Heart left ventricle (tissue), 16 donors: ENCODE data around the gene NGFR. TPM values are rescaled to one million over a fixed set of nuclear protein-coding genes. Genes with fewer than 3 reads are reported as not detected.
"Not testable (repeated sequence)": the region's sequence is repeated elsewhere in the genome, so short reads cannot be mapped to it uniquely, and the experiment has no call there.

Source experiments
- ATAC-seq, 4 donors: fragments of 200-7000 bp; cut with Tn5 transposase; one replicate each; pipeline ENCODE4 v1.9.1; 2020 to 2022; ENCODE audit warnings: moderate library complexity in 4 of 4, mild to moderate bottlenecking in 3 of 4, moderate number of reproducible peaks in 1 of 4
- DNase-seq, 5 donors: peaks; one replicate each; pipeline ENCODE4 v3.0.0-alpha.2; 2020
- H3K27ac ChIP-seq, 12 donors: fragments of 200-600 bp; sonication (generic) in 4 of 12; one replicate each; pipeline versions ENCODE4 v1.5.0 to v1.8.0; 2016 to 2022; ENCODE audit warnings: mild to moderate bottlenecking in 2 of 12
- H3K27me3 ChIP-seq, 9 donors: fragments of 200-600 bp; sonication (generic) in 2 of 9; one replicate each; pipeline versions ENCODE4 v1.5.1 to v1.8.0; 2016 to 2022; ENCODE audit warnings: mild to moderate bottlenecking in 3 of 9
- H3K36me3 ChIP-seq, 9 donors: fragments of 200-600 bp; sonication (generic) in 2 of 9; one replicate each; pipeline versions ENCODE4 v1.5.0 to v1.8.0; 2018 to 2022; ENCODE audit warnings: mild to moderate bottlenecking in 2 of 9
- H3K4me1 ChIP-seq, 12 donors: fragments of 200-600 bp; sonication (generic) in 4 of 12; one replicate each; pipeline versions ENCODE4 v1.5.0 to v1.8.0; 2016 to 2022; ENCODE audit warnings: mild to moderate bottlenecking in 3 of 12
- H3K4me3 ChIP-seq, 12 donors: fragments of 200-600 bp; sonication (generic) in 4 of 12; one replicate each; pipeline versions ENCODE4 v1.5.0 to v1.8.0; 2017 to 2022; ENCODE audit warnings: mild to moderate bottlenecking in 9 of 12, moderate library complexity in 4 of 12
- H3K9me3 ChIP-seq, 12 donors: fragments of 200-600 bp; sonication (generic) in 4 of 12; one replicate each; pipeline versions ENCODE4 v1.5.0 to v1.8.0; 2016 to 2022; ENCODE audit warnings: mild to moderate bottlenecking in 1 of 12
- POLR2A ChIP-seq, 2 donors: fragments of 450-650 bp; IDR thresholded peaks; one replicate each; pipeline ENCODE4 v1.6.1; 2017; ENCODE audit warnings: antibody characterized with exemption in 2 of 2, mild to moderate bottlenecking in 2 of 2, moderate library complexity in 2 of 2
- WGBS, 4 donors: extraction: QIAGEN DNeasy Blood & Tissue Kit in 2 of 4; methylation state at CpG; one replicate each; pipeline versions ENCODE4 v1.1.5 to v1.1.7; 2013 to 2018; 5-methylcytosine and 5-hydroxymethylcytosine counted together
- intact Hi-C, 10 donors: fragments of 100-400 bp; cut with DNase I; formaldehyde crosslinking; loops; one replicate each; pipeline versions ENCODE4 v1.11.1 to v1.14.2; 2022
- polyA plus RNA-seq, 2 donors: library from polyadenylated mRNA; stranded (reverse); fragments of 200-250 nt; gene quantifications; one replicate each; pipeline ENCODE4 v1.2.3, GENCODE V29; 2013
- total RNA-seq, 9 donors: library from RNA; depleted of rRNA in 2 of 9; stranded (reverse); fragments of >200 nt in 2 of 9; fragmentation: NEBNext Ultra II Directional in 3 of 9; extraction: Animal tissue kit (Norgen Biotek cat#: 25700) in 3 of 9; gene quantifications; one replicate each; pipeline versions ENCODE4 v1.1.0 to v1.2.4, GENCODE V29; 2016 to 2023
- TF ChIP-seq, protein P1 (sequence below), 12 donors: fragments of 200-600 bp; sonication (generic) in 4 of 12; IDR thresholded peaks; one replicate each; pipeline versions ENCODE4 v1.5.0 to v1.8.0; 2018 to 2022; ENCODE audit warnings: antibody characterized with exemption in 12 of 12, mild to moderate bottlenecking in 5 of 12
- donor health status: ischemic (EF 13 %, LVEDD 7.1; RV severe dilation, severe dysfunction).
- donor health status: healthy with polysubstance abuse.
- donor health status: DM: no; HTN: yes; CAD: no.
- donor health status: DM: no; HTN: no; CAD: no.
- donor health status: ischemic (EF 25% LVEDD 6.9; RV normal size, moderate dysfunction).
- donor health status: ischemic (EF 25% LVEDD 5.7; RV mildly dilated, moderate dysfunction).
- donor health status: healthy.
- donor health status: DM: yes; HTN: yes; CAD: no.
- donor health status: ischemic (EF 35%, LVEDD 5.7; RV mildly dilated, moderate dysfunction).
- donor health status: nonischemic (EF 11% LVEDD 7.7; RV severe dilation, severe dysfunction).
- donor health status: DM: yes; HTN: yes; CAD: no.
- donor health status: PGD.
- donor health status: ischemic (EF 29% LVEDD 5.4; RV normal size, mild dysfunction).
- donor health status: nonischemic (EF 23%, LVEDD 6.1; RV moderate dilation, normal function).

NGFR gene
- total and polyA plus RNA-seq, 11 donors, result 2.3 to 16.8 (median 6.2) TPM

DNA sequence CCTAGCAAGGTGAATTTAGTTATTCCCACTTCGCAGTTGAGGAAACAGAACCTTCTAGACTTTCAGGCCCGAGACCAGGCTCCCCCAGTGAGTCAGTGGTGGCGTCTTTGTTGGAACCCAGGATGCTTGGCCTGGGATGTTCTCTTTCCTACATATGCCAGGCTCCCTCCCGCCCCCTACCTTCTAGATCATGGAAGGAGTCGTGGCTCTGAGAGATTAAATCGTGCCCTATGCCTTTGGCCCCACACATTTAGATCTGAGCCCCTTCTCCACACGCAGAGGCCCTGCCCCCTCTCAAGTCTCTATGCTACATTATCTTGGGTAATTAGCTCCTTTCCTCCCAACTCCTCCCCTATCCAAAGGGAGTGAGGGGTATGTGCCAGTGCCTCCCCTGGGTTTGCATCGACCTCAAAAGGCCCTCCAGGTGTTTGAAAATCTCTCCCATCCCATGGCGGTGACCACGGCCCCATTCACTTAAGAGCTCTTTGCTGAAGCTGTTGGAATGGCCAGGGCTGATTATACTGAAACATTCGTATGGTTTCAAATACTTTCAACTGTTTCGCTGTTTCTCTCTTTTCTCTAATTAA, 3.0 kb downstream of the NGFR start:
- H3K4me3 ChIP-seq, result peak overlapping the region in 11 of 12 donors; percentile 29 to 76 (median 56)
- no peaks in the 10 kb centered on the region for H3K36me3 ChIP-seq
- DNase-seq, result no peak
- no peaks in the 10 kb centered on the region for H3K9me3 ChIP-seq
- peaks cover 17 to 80% (median 54%) of the 10 kb centered on the region in 9 donors for H3K27me3 ChIP-seq
- ATAC-seq, result no peak
- H3K4me1 ChIP-seq, result peaks cover 0 to 38% (median 25%) of the 10 kb centered on the region in 12 donors
- H3K27ac ChIP-seq, result peak overlapping the region in 1 of 12 donors; percentile 32
- TF ChIP-seq, protein P1, sequence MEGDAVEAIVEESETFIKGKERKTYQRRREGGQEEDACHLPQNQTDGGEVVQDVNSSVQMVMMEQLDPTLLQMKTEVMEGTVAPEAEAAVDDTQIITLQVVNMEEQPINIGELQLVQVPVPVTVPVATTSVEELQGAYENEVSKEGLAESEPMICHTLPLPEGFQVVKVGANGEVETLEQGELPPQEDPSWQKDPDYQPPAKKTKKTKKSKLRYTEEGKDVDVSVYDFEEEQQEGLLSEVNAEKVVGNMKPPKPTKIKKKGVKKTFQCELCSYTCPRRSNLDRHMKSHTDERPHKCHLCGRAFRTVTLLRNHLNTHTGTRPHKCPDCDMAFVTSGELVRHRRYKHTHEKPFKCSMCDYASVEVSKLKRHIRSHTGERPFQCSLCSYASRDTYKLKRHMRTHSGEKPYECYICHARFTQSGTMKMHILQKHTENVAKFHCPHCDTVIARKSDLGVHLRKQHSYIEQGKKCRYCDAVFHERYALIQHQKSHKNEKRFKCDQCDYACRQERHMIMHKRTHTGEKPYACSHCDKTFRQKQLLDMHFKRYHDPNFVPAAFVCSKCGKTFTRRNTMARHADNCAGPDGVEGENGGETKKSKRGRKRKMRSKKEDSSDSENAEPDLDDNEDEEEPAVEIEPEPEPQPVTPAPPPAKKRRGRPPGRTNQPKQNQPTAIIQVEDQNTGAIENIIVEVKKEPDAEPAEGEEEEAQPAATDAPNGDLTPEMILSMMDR (IDR thresholded peaks at IDR 0.05), result peak in 2 of 12 donors; percentile 7 to 15
- TF ChIP-seq POLR2A (IDR thresholded peaks at IDR 0.05), result no peak
- intact Hi-C loops, result loop anchor here in 7 of 10 donors (5.0 to 10.0 kb wide), 5 partner anchors 49 to 63 kb away; no protein-coding TSS in a partner anchor
- 27 to 45% (median 37%) methylated on average over 12 of the region's 12 CpGs for WGBS, 4 donors

DNA sequence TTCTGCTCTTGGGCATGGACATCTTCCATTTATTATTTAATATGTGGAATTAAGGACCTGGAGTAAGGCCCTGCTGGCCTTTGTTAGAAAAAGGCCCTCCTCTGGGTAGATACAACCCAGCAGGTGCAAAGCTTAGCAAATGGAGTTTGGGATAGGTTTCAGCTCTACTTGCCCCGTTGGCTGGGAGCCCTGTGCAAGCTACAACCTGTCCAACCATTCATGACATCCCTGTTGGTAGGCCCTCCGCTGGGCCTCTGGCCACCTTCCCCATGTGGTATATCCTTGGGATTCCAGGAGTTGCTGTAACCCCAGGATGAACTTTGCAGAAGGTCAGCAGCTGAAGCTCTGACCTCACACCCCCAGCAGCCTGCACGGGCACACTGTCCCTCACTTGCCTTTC, 6.4 kb downstream of the NGFR start:
- DNase-seq (no peak), ATAC-seq (no peak)
- Histone ChIP-seq H3K36me3 (peaks cover 0 to 2% (median 0%) of the 10 kb centered on the region in 9 donors), H3K27me3 (peaks cover 16 to 75% (median 48%) of the 10 kb centered on the region in 9 donors), H3K27ac (no peak overlapping the region), H3K4me3 (no peak overlapping the region), H3K4me1 (peaks cover 0 to 29% (median 18%) of the 10 kb centered on the region in 12 donors), H3K9me3 (no peaks in the 10 kb centered on the region)
- intact Hi-C loops, result no loop called here
- TF ChIP-seq POLR2A (IDR thresholded peaks at IDR 0.05), result no peak
- TF ChIP-seq, protein P1 (IDR thresholded peaks at IDR 0.05), result no peak
- WGBS, 4 donors, result 63 to 79% (median 73%) methylated on average over 2 to 3 of the region's 3 CpGs

DNA sequence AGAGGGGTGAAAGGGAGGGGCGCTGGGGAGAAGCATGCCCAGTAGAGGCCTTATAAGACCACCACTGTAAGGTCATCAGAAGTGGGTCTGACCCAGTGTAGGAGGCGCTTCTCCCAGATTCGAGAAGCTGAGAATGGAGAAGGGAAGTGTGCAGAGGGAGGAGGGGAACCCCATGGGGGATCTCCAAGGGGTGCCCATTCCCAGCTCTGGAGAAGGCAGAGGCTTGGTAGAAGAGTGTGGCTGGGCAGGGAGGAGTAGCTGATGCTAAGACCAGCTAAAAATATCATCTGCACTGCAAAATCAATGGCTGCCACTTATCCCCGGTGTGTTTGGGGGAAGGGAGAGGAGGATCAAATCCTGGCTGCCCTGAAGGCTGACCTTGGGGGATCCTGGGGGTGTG, 7.2 kb downstream of the NGFR start:
- TF ChIP-seq POLR2A (IDR thresholded peaks at IDR 0.05), result no peak
- TF ChIP-seq, protein P1 (IDR thresholded peaks at IDR 0.05), result no peak
- 56 to 67% (median 60%) methylated on average over 4 of the region's 4 CpGs for WGBS, 4 donors
- Histone ChIP-seq H3K27me3 (peaks cover 11 to 73% (median 41%) of the 10 kb centered on the region in 9 donors), H3K27ac (no peak overlapping the region), H3K36me3 (peaks cover 0 to 2% (median 0%) of the 10 kb centered on the region in 9 donors), H3K4me3 (no peak overlapping the region), H3K9me3 (no peaks in the 10 kb centered on the region), H3K4me1 (peaks cover 0 to 21% (median 10%) of the 10 kb centered on the region in 12 donors)
- intact Hi-C loops, result no loop called here
- DNase-seq, result no peak
- no peak for ATAC-seq

DNA sequence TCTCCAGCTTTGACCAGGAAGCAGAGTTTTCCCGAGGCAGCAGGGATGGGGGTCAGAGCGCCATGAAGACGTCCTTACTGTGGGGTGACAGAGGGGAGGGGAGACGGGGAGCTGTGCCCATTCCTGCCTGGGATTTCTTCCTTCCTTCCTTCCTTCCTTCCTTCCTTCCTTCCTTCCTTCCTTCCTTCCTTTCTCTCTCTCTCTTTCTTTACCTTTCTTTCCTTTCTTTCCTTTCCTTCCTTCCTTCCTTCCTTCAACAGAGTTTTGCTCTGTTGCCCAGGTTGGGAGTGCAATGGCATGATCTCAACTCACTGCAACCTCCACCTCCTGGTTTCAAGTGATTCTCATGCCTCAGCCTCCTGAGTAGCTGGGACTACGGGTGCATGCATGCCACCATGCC, 7.6 kb downstream of the NGFR start:
- 50 to 64% (median 62%) methylated on average over 5 of the region's 5 CpGs for WGBS, 4 donors
- DNase-seq, H3K9me3 ChIP-seq, H3K36me3 ChIP-seq, ATAC-seq, H3K27ac ChIP-seq, intact Hi-C loops, H3K4me3 ChIP-seq: not testable (repeated sequence)
- H3K27me3 ChIP-seq, result peaks cover 7 to 73% (median 38%) of the 10 kb centered on the region in 9 donors
- H3K4me1 ChIP-seq, result peaks cover 0 to 17% (median 6%) of the 10 kb centered on the region in 12 donors
